ENCODE measurements around the gene CYP4F2. TPM values are rescaled to one million over a fixed set of nuclear protein-coding genes. Genes with fewer than 3 reads are reported as not detected.

The CYP4F2 gene
- total RNA-seq, 1 experiment from 2014 or later: not detected

DNA sequence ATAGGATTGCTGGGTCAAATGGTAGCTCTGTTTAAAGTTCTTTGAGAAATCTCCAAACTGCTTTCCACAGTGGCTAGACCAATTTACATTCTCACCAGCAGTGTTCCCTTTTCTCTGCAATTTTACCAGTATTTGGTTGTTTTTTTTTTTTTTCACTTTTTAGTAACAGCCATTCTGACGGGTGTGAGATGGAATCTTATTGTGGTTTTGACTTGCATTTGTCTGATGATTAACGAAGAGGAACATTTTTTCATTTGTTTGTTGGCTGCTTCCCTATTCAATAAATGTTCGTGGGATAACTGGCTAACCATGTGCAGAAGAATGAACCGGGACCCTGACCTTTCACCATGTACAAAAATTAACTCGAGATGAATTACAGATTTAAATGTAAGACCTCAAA, 31.2 kb downstream of the CYP4F2 start:
- H3K9me3 Mint-ChIP-seq (ENCODE audit: low read depth, unreplicated experiment): no peaks in the 10 kb centered on the region
- peaks cover 25% of the 10 kb centered on the region for H3K36me3 Mint-ChIP-seq (ENCODE audit: insufficient read depth, unreplicated experiment)
- intact Hi-C loops (cut with micrococcal nuclease; ENCODE audit: unreplicated experiment): loop anchor here (5.0 kb wide), 1 partner anchor 54 kb away; no protein-coding TSS in a partner anchor
- CTCF ChIA-PET: interaction anchor here (0.7 kb wide), 1 partner anchor 319 kb away, joined by 3 read pairs; no protein-coding TSS in a partner anchor
- peaks cover 31% of the 10 kb centered on the region for H3K4me1 Mint-ChIP-seq (ENCODE audit: low read depth, unreplicated experiment)
- H3K27ac Mint-ChIP-seq (ENCODE audit: unreplicated experiment): no peak overlapping the region
- DNase-seq: no peak
- H3K27me3 Mint-ChIP-seq (ENCODE audit: unreplicated experiment): no peaks in the 10 kb centered on the region
- H3K4me3 Mint-ChIP-seq (ENCODE audit: low read depth, unreplicated experiment): no peak overlapping the region
- TF ChIP-seq CTCF (IDR thresholded peaks at IDR 0.05; ENCODE audit: unreplicated experiment): no peak
- BruUV-seq (replicated peaks): no TSS peak

- no peak overlapping the region for H3K4me3 Mint-ChIP-seq (ENCODE audit: low read depth, unreplicated experiment)
- no peak for TF ChIP-seq CTCF (IDR thresholded peaks at IDR 0.05; ENCODE audit: unreplicated experiment)
- H3K9me3 Mint-ChIP-seq (ENCODE audit: low read depth, unreplicated experiment): no peaks in the 10 kb centered on the region
- H3K4me1 Mint-ChIP-seq (ENCODE audit: low read depth, unreplicated experiment): peaks cover 29% of the 10 kb centered on the region
- no peak overlapping the region for H3K27ac Mint-ChIP-seq (ENCODE audit: unreplicated experiment)
- H3K27me3 Mint-ChIP-seq (ENCODE audit: unreplicated experiment): no peaks in the 10 kb centered on the region
- BruUV-seq (replicated peaks): no TSS peak
- peaks cover 25% of the 10 kb centered on the region for H3K36me3 Mint-ChIP-seq (ENCODE audit: insufficient read depth, unreplicated experiment)
- no peak for DNase-seq
- CTCF ChIA-PET: no interaction called here
- intact Hi-C loops (cut with micrococcal nuclease; ENCODE audit: unreplicated experiment): loop anchor here (5.0 kb wide), 1 partner anchor 53 kb away; no protein-coding TSS in a partner anchor
These were observed 33.0 kb downstream of the CYP4F2 start for GRCh38 chr19:15864824-15865223.

DNA sequence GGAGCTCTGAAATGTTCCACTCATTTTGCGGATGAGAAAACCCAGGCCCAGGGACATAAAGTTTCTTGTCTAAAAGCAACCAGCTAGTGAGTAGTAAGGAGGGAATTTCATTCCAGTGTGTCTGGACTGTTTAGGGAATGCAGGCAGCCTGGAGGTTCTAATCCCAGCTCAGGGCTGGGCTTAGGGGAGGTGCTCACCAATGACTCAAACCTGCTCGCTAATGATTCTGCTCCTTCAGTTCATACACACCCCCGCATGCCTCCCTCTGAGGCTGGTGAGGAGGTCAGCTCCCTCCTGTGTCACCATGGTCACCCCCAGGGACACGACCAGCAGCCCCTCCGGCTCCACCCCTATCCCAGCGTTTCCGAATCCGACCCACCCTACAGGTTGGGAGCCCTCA, 34.6 kb downstream of the CYP4F2 start:
- H3K4me3 Mint-ChIP-seq (ENCODE audit: low read depth, unreplicated experiment): peak overlapping the region; percentile 71
- intact Hi-C loops (cut with micrococcal nuclease; ENCODE audit: unreplicated experiment): no loop called here
- peak; percentile 48 for DNase-seq
- BruUV-seq (replicated peaks): no TSS peak
- no peaks in the 10 kb centered on the region for H3K27me3 Mint-ChIP-seq (ENCODE audit: unreplicated experiment)
- no peak for TF ChIP-seq CTCF (IDR thresholded peaks at IDR 0.05; ENCODE audit: unreplicated experiment)
- H3K4me1 Mint-ChIP-seq (ENCODE audit: low read depth, unreplicated experiment): peaks cover 14% of the 10 kb centered on the region
- no peaks in the 10 kb centered on the region for H3K9me3 Mint-ChIP-seq (ENCODE audit: low read depth, unreplicated experiment)
- H3K36me3 Mint-ChIP-seq (ENCODE audit: insufficient read depth, unreplicated experiment): peaks cover 21% of the 10 kb centered on the region
- H3K27ac Mint-ChIP-seq (ENCODE audit: unreplicated experiment): peak overlapping the region; percentile 50
- CTCF ChIA-PET: interaction anchor here (0.7 to 0.9 kb wide), 2 partner anchors 19 to 162 kb away, joined by 3 to 4 read pairs; no protein-coding TSS in a partner anchor

- H3K36me3 Mint-ChIP-seq (ENCODE audit: insufficient read depth, unreplicated experiment): peaks cover 21% of the 10 kb centered on the region
- intact Hi-C loops (cut with micrococcal nuclease; ENCODE audit: unreplicated experiment): no loop called here
- CTCF ChIA-PET: no interaction called here
- H3K9me3 Mint-ChIP-seq (ENCODE audit: low read depth, unreplicated experiment): no peaks in the 10 kb centered on the region
- DNase-seq: no peak
- peak overlapping the region; percentile 71 for H3K4me3 Mint-ChIP-seq (ENCODE audit: low read depth, unreplicated experiment)
- H3K27me3 Mint-ChIP-seq (ENCODE audit: unreplicated experiment): no peaks in the 10 kb centered on the region
- H3K4me1 Mint-ChIP-seq (ENCODE audit: low read depth, unreplicated experiment): peaks cover 8% of the 10 kb centered on the region
- peak overlapping the region; percentile 50 for H3K27ac Mint-ChIP-seq (ENCODE audit: unreplicated experiment)
- BruUV-seq (replicated peaks): no TSS peak
- no peak for TF ChIP-seq CTCF (IDR thresholded peaks at IDR 0.05; ENCODE audit: unreplicated experiment)
These were observed 35.4 kb downstream of the CYP4F2 start for GRCh38 chr19:15862444-15862843.

Data from Calu3 (cell line).